HepG2 (cell line): ENCODE results near the gene COQ8A. TPM values are rescaled to one million over a fixed set of nuclear protein-coding genes. Genes with fewer than 3 reads are reported as not detected.

ENCODE experiments used
- ATAC-seq: fragments of 200-7000 bp; cut with Tn5 transposase; 3 replicates; pipeline ENCODE4 v1.9.1; 2020; ENCODE audit warnings: mild to moderate bottlenecking, moderate library complexity
- BruUV-seq: library from RNA; stranded (reverse); fragments of 400-500 nt; replicated peaks from 2 replicates; lab custom pipeline; 2021; lab: Mats Ljungman, UMichigan
- CTCF ChIA-PET: fragments of 300-600 bp; formaldehyde crosslinking; extraction: SDS; loops from one replicate; lab custom pipeline; 2021; ENCODE audit warnings: low total read pairs, inconsistent platforms, low intra/inter-chr PET ratio; lab: Yijun Ruan, JAX
- POLR2A ChIA-PET: fragments of 350-600 bp; sonication (Branson Sonifier 250); formaldehyde crosslinking; loops from one replicate; lab custom pipeline; 2020; ENCODE audit warnings: antibody characterized with exemption, inconsistent platforms; lab: Yijun Ruan, JAX
- DNase-seq: peaks from one replicate; pipeline ENCODE4 v3.0.0-alpha.2; 2015; ENCODE audit warnings: low spot score
- FAIRE-seq: peaks from 3 replicates; lab custom pipeline; 2011; peaks lifted over from hg19 to GRCh38; lab: Jason Lieb, UNC
- H2AFZ ChIP-seq: one replicate; pipeline ENCODE4 v1.6.1; 2011; ENCODE audit warnings: low read length, inconsistent platforms
- H3K27ac ChIP-seq: fragments of 300-600 bp; 3 replicates; pipeline ENCODE4 v1.8.0; 2011; ENCODE audit warnings: mixed run types, mild to moderate bottlenecking, mixed read lengths, low read length, inconsistent platforms; ENCODE audit not compliant: insufficient read depth; ENCODE audit errors: extremely low read length
- H3K27me3 ChIP-seq, 2 experiments: fragments of 200-600 bp in 1 of 2; 2 replicates in 1 of 2; 3 replicates in 1 of 2; pipeline versions ENCODE4 v1.6.0 to v1.8.0; 2011; ENCODE audit warnings: low read length in 2 of 2, mild to moderate bottlenecking in 2 of 2, moderate library complexity in 2 of 2, inconsistent platforms in 1 of 2; ENCODE audit not compliant: insufficient read depth in 2 of 2, control insufficient read depth in 1 of 2
- H3K36me3 ChIP-seq, 2 experiments: fragments of 200-600 bp in 1 of 2; replicated peaks in 1 of 2; 2 replicates in 1 of 2; 3 replicates in 1 of 2; pipeline versions ENCODE4 v1.5.1 to v1.8.0; 2011; ENCODE audit warnings: low read length in 2 of 2, inconsistent platforms in 1 of 2; ENCODE audit not compliant: insufficient read depth in 2 of 2, control insufficient read depth in 1 of 2
- H3K4me1 ChIP-seq: 2 replicates; pipeline ENCODE4 v1.5.1; 2012; ENCODE audit warnings: low read length, inconsistent platforms; ENCODE audit not compliant: insufficient read depth
- H3K4me2 ChIP-seq: 2 replicates; pipeline ENCODE4 v1.6.0; 2011; ENCODE audit warnings: low read depth, low read length, inconsistent platforms
- H3K4me3 ChIP-seq, 3 experiments: fragments of 200-600 bp in 1 of 3; sonication (generic), shearing (Covaris generic) in 1 of 3; replicated peaks in 1 of 3; 2 replicates each; pipeline ENCODE4 v1.5.1; 2011 to 2016; ENCODE audit warnings: low read length in 3 of 3, inconsistent platforms in 2 of 3, low read depth in 2 of 3, mild to moderate bottlenecking in 2 of 3, control low read depth in 1 of 3, mixed read lengths in 1 of 3; ENCODE audit not compliant: insufficient read depth in 1 of 3
- H3K79me2 ChIP-seq: one replicate; pipeline ENCODE4 v1.6.1; 2011; ENCODE audit warnings: low read length, inconsistent platforms; ENCODE audit not compliant: insufficient read depth
- H3K9ac ChIP-seq: 2 replicates; pipeline ENCODE4 v1.6.0; 2011; ENCODE audit warnings: mild to moderate bottlenecking, low read depth, low read length, inconsistent platforms; ENCODE audit not compliant: insufficient read depth
- H3K9me3 ChIP-seq: 2 replicates; pipeline ENCODE4 v1.5.1; 2012; ENCODE audit warnings: mild to moderate bottlenecking, low read length
- H4K20me1 ChIP-seq: 2 replicates; pipeline ENCODE4 v1.6.0; 2011; ENCODE audit warnings: inconsistent platforms, mild to moderate bottlenecking, low read length, moderate library complexity; ENCODE audit not compliant: insufficient read depth
- BRCA1 ChIP-seq: sonication (generic); formaldehyde crosslinking; IDR thresholded peaks from 2 replicates; pipeline ENCODE4 v1.4.0; 2020; ENCODE audit warnings: missing genetic modification reagents
- CC2D1A ChIP-seq: sonication (generic); formaldehyde crosslinking; IDR thresholded peaks from 2 replicates; pipeline ENCODE4 v1.8.1; 2023; ENCODE audit warnings: mild to moderate bottlenecking, missing genetic modification reagents
- KAT8 ChIP-seq: IDR thresholded peaks from 2 replicates; pipeline ENCODE4 v1.6.1; 2016; ENCODE audit warnings: missing genetic modification reagents, missing compliant biosample characterization
- MNT ChIP-seq: fragments of 450-650 bp; IDR thresholded peaks from 2 replicates; pipeline ENCODE4 v1.6.1; 2016
- NR2F6 ChIP-seq, 2 experiments: IDR thresholded peaks; 2 replicates each; pipeline ENCODE4 v1.6.1; 2016; ENCODE audit warnings: antibody characterized with exemption in 1 of 2, mild to moderate bottlenecking in 1 of 2
- PCBP2 ChIP-seq: fragments of 200-400 bp; formaldehyde crosslinking; optimal IDR thresholded peaks from 2 replicates; pipeline ENCODE3; 2018; ENCODE audit warnings: low read length, low read depth; ENCODE audit not compliant: poor library complexity, severe bottlenecking
- PLRG1 ChIP-seq: fragments of 450-650 bp; conservative IDR thresholded peaks from 2 replicates; pipeline ENCODE4 v1.6.1; 2016
- SRSF4 ChIP-seq: fragments of 200-400 bp; formaldehyde crosslinking; IDR thresholded peaks from one replicate; pipeline ENCODE4 v1.6.1; 2018; ENCODE audit warnings: mild to moderate bottlenecking, low read depth, low read length, moderate library complexity; ENCODE audit not compliant: poor library complexity, severe bottlenecking
- ZKSCAN8 ChIP-seq: IDR thresholded peaks from 2 replicates; pipeline ENCODE4 v1.6.1; 2016; ENCODE audit warnings: borderline replicate concordance, missing genetic modification reagents, missing compliant biosample characterization
- ZMYM3 ChIP-seq: sonication (generic); formaldehyde crosslinking; IDR thresholded peaks from 2 replicates; pipeline ENCODE4 v1.5.1; 2020; ENCODE audit warnings: mild to moderate bottlenecking, missing genetic modification reagents
- ZNF282 ChIP-seq: fragments of 450-650 bp; IDR thresholded peaks from 2 replicates; pipeline ENCODE4 v1.6.1; 2018; ENCODE audit not compliant: partially characterized antibody
- ZNF296 ChIP-seq: sonication (generic); formaldehyde crosslinking; conservative IDR thresholded peaks from 2 replicates; pipeline ENCODE4 v1.5.0; 2020; ENCODE audit warnings: mild to moderate bottlenecking, missing genetic modification reagents
- ZNF431 ChIP-seq: sonication (generic); formaldehyde crosslinking; IDR thresholded peaks from 2 replicates; pipeline ENCODE4 v1.9.0; 2022; ENCODE audit warnings: missing genetic modification reagents, low read depth, mild to moderate bottlenecking, borderline replicate concordance
- ZNF570 ChIP-seq: sonication (generic); formaldehyde crosslinking; IDR thresholded peaks from 2 replicates; pipeline ENCODE4 v1.4.0; 2020; ENCODE audit warnings: mild to moderate bottlenecking, missing genetic modification reagents, borderline replicate concordance
- ZSCAN20 ChIP-seq: sonication (generic); formaldehyde crosslinking; IDR thresholded peaks from 2 replicates; pipeline ENCODE4 v1.4.0; 2020; ENCODE audit warnings: missing genetic modification reagents, mild to moderate bottlenecking, borderline replicate concordance
- WGBS: methylation state at CpG from one replicate; pipeline ENCODE4 v1.1.6; 2017; ENCODE audit warnings: low lambda C conversion rate; 5-methylcytosine and 5-hydroxymethylcytosine counted together
- in situ Hi-C: cut with HindIII; loops from 2 replicates; pipeline ENCODE4 v1.10.0; 2017; ENCODE audit warnings: low pct_unique_long_range_greater_than_20kb; ENCODE audit not compliant: extremely low pct_ligation_motif_present
- intact Hi-C: fragments of 100-400 bp; cut with micrococcal nuclease; formaldehyde crosslinking; loops from one replicate; pipeline ENCODE4 v1.10.0; 2022; ENCODE audit not compliant: unreplicated experiment
- polyA plus RNA-seq, 8 experiments: library from polyadenylated mRNA; depleted of rRNA in 3 of 8; stranded (reverse) in 7 of 8; unstranded in 1 of 8; fragments of >200 nt; fragmentation: Illumina TruSeq in 4 of 8; extraction: Trizol in 4 of 8; gene quantifications; 2 replicates each; pipeline versions ENCODE4 v1.2.1 to v1.2.3, GENCODE V29; 2011 to 2016; ENCODE audit warnings: low read depth in 4 of 8, missing spikeins in 1 of 8, mixed read lengths in 1 of 8; ENCODE audit not compliant: insufficient read depth in 1 of 8
- total RNA-seq, 5 experiments: library from RNA; depleted of rRNA; stranded (reverse); fragments of >200 nt; fragmentation: Illumina TruSeq; extraction: Trizol; gene quantifications; 2 replicates each; pipeline ENCODE4 v1.2.3, GENCODE V29; 2016; ENCODE audit warnings: low read depth in 1 of 5
- TF ChIP-seq, protein P1 (sequence below): IDR thresholded peaks from 2 replicates; pipeline ENCODE4 v1.6.1; 2018; ENCODE audit warnings: missing genetic modification reagents

COQ8A gene
- total and polyA plus RNA-seq, 2 of the 13 experiments (the other 11 are each of a cell fraction or from before 2014, with no cell fraction given): 60.4 to 88.7 TPM

DNA sequence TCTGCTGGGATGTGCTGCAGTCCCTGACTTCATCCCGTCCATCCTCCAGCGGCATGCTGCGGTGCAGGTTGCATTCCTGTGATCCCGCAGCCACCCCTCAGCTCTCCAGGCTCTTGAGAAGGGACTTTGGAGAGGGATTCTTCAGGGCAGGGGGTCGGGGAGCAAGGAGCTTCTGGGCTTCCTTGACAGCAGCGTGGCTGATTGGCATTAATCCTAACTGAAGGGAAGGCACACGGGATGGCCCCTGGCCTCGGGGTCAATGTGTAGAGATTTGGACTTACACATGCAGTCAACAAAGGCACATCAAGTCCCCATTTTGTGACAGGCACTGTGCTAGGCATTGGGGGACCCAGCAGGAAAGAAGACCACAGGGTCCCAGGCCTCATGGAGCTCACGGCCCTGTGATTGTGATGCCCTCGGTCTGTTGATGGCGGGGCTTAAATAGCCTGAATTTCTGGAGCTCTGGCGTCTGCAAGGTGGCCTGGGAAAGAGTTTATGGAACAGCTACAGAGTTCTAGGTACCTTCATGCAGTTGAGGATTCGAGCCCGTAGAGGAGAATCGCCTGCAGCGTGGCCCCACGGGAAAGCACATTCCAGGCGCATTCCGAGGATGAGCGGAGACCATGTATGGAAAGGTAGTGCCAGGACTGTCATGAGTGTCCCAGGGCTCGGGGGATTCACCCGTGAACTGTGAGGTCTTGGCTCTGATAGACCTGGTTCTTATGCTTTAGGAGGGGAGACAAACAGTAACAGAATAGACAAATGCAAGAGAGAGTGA lies 49.6 kb upstream of the COQ8A start:
- Histone ChIP-seq H3K4me1 (no peaks in the 10 kb centered on the region), H3K27me3 (no peaks in the 10 kb centered on the region), H3K4me2 (no peak overlapping the region), H4K20me1 (no peaks in the 10 kb centered on the region), H3K36me3 (peaks cover 0 to 4% of the 10 kb centered on the region in 2 experiments; a peak in 4 of 5 replicates), H3K9ac (no peak overlapping the region)
- 93% methylated on average over 17 of the region's 22 CpGs for WGBS
- ChIA-PET POLR2A (no interaction called here), CTCF (no interaction called here)
- intact Hi-C loops: no loop called here
- TF ChIP-seq ZNF431 (CRISPR knock-in tag) (no peak), MNT (no peak), KAT8 (no peak), ZMYM3 (CRISPR knock-in tag) (no peak), ZNF282 (no peak), BRCA1 (CRISPR knock-in tag) (no peak), ZNF570 (CRISPR knock-in tag) (no peak), CC2D1A (CRISPR knock-in tag) (no peak), PLRG1 (no peak), ZNF296 (CRISPR knock-in tag) (no peak), NR2F6 (IDR thresholded peaks at IDR 0.05) (no peak), NR2F6 (CRISPR knock-in tag; IDR thresholded peaks at IDR 0.05) (no peak), ZKSCAN8 (CRISPR knock-in tag) (no peak), PCBP2 (no peak), ZSCAN20 (CRISPR knock-in tag) (no peak), SRSF4 (no peak)
- TF ChIP-seq, protein P1, sequence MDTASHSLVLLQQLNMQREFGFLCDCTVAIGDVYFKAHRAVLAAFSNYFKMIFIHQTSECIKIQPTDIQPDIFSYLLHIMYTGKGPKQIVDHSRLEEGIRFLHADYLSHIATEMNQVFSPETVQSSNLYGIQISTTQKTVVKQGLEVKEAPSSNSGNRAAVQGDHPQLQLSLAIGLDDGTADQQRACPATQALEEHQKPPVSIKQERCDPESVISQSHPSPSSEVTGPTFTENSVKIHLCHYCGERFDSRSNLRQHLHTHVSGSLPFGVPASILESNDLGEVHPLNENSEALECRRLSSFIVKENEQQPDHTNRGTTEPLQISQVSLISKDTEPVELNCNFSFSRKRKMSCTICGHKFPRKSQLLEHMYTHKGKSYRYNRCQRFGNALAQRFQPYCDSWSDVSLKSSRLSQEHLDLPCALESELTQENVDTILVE: no peak
- TF ChIP-seq, all 625 proteins: peak for 0
- Histone ChIP-seq H3K79me2 (no peaks in the 10 kb centered on the region), H3K4me3 (no peak overlapping the region), H3K27ac (no peak overlapping the region), H3K9me3 (no peaks in the 10 kb centered on the region), H2AFZ (no peak overlapping the region)
- ATAC-seq: no peak
- DNase-seq: no peak
- BruUV-seq: no TSS peak
- no peak for FAIRE-seq
- in situ Hi-C loops: no loop called here
